WI38 (cell line): ENCODE results near the gene ZNF574.

ENCODE experiments used
- H3K4me3 ChIP-seq: 2 replicates; pipeline ENCODE4 v1.5.1; 2011; ENCODE audit warnings: low read depth, mild to moderate bottlenecking, control low read depth, low read length
- CTCF ChIP-seq: IDR thresholded peaks from 2 replicates; pipeline ENCODE4 v1.5.1; 2012; ENCODE audit warnings: low read depth, mild to moderate bottlenecking, control low read depth, low read length

Gene ZNF574

GRCh38 chr19:42075364-42075615 is 676 bp upstream of the ZNF574 start:
- peak overlapping the region; percentile 76 for H3K4me3 ChIP-seq
- TF ChIP-seq CTCF: no peak

- H3K4me3 ChIP-seq: peak overlapping the region; percentile 76
- no peak for TF ChIP-seq CTCF
These were observed 496 bp downstream of the ZNF574 start for GRCh38 chr19:42076380-42076944.

DNA sequence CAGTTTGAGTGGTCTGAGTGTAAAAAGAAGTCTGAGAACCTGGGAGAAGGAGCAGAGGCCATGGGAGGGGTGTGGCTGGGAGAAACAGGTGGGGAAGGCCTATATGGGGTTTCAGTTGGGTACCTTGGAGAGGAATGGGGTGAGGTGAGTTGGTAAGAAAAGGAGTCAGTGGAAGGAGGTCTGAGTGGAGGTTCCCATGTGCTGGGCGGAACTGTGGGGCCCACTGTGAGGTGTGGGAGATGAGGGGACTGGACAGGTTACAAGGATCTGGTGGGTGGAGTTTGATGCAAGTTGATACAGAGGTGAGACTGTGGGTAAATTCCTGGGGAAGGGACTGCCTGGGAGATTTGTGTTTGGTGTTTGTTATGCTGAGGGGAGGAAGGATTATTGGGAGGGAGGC is 2.1 kb downstream of the ZNF574 start:
- TF ChIP-seq CTCF: no peak
- H3K4me3 ChIP-seq: peak overlapping the region; percentile 76; the same call in 1 of the 2 replicates

DNA sequence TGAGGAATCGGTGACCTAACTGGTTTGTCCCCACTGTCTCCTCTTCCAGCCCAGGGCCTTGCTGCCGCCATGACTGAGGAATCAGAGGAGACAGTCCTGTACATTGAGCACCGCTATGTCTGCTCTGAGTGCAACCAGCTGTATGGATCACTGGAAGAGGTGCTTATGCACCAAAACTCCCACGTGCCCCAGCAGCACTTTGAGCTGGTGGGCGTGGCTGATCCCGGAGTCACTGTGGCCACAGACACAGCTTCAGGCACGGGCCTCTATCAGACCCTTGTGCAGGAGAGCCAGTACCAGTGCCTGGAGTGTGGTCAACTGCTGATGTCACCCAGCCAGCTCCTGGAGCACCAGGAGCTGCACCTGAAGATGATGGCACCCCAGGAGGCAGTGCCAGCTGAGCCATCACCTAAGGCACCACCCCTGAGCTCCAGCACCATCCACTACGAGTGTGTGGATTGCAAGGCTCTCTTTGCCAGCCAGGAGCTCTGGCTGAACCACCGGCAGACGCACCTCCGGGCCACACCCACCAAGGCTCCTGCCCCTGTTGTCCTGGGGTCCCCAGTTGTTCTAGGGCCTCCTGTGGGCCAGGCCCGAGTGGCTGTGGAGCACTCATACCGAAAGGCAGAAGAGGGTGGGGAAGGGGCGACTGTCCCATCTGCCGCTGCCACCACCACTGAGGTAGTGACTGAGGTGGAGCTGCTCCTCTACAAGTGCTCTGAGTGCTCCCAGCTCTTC is 2.7 kb downstream of the ZNF574 start:
- TF ChIP-seq CTCF: no peak

GRCh38 chr19:42079276-42079669 is 3.3 kb downstream of the ZNF574 start:
- H3K4me3 ChIP-seq: no peak overlapping the region
- TF ChIP-seq CTCF: no peak

More for the DNA sequence above, 2.7 kb downstream of the ZNF574 start:
- H3K4me3 ChIP-seq: no peak overlapping the region

GRCh38 chr19:42079886-42080763 is 4.2 kb downstream of the ZNF574 start:
- TF ChIP-seq CTCF: no peak

More at GRCh38 chr19:42079886-42080763, 4.2 kb downstream of the ZNF574 start:
- H3K4me3 ChIP-seq: no peak overlapping the region
